Breast epithelium (tissue), 4 donors: ENCODE results near the gene DRD4. TPM values are rescaled to one million over a fixed set of nuclear protein-coding genes. Genes with fewer than 3 reads are reported as not detected.
A peak's percentile ranks its signal among the peaks of the same experiment; 100 is the strongest.

ENCODE experiments used
- DNase-seq, 2 donors: peaks; one replicate each; pipeline ENCODE4 v3.0.0-alpha.2; 2019; ENCODE audit warnings: low spot score in 2 of 2
- H3K27ac ChIP-seq, 2 donors: fragments of 200-600 bp; sonication (generic) in 1 of 2; one replicate each; pipeline ENCODE4 v1.5.1; 2016 to 2019; ENCODE audit warnings: mild to moderate bottlenecking in 1 of 2
- H3K27me3 ChIP-seq, 2 donors: fragments of 200-600 bp; sonication (generic) in 1 of 2; one replicate each; pipeline versions ENCODE4 v1.5.1 to v1.6.0; 2017 to 2019; ENCODE audit warnings: control low read depth in 1 of 2, mild to moderate bottlenecking in 1 of 2
- H3K36me3 ChIP-seq: fragments of 200-600 bp; one replicate; pipeline ENCODE4 v1.5.1; 2019
- H3K4me1 ChIP-seq, 2 donors: fragments of 200-600 bp; sonication (generic); one replicate each; pipeline ENCODE4 v1.5.1; 2016 to 2019; ENCODE audit warnings: control low read depth in 1 of 2
- H3K4me3 ChIP-seq, 3 donors: fragments of 200-600 bp; sonication (generic); 1 replicate in 2 of 3; 2 replicates in 1 of 3; pipeline ENCODE4 v1.5.1; 2016 to 2019; ENCODE audit warnings: mild to moderate bottlenecking in 3 of 3, moderate library complexity in 2 of 3
- H3K9me3 ChIP-seq, 2 donors: fragments of 200-600 bp; sonication (generic) in 1 of 2; one replicate each; pipeline ENCODE4 v1.5.1; 2016 to 2019; ENCODE audit warnings: control low read depth in 1 of 2
- POLR2A ChIP-seq: fragments of 450-650 bp; IDR thresholded peaks from one replicate; pipeline ENCODE4 v1.6.1; 2016; ENCODE audit warnings: antibody characterized with exemption, mild to moderate bottlenecking, moderate library complexity
- POLR2AphosphoS5 ChIP-seq, 3 donors: sonication (generic); formaldehyde crosslinking; IDR thresholded peaks; one replicate each; pipeline ENCODE4 v1.6.1; 2017; ENCODE audit warnings: antibody characterized with exemption in 3 of 3
- intact Hi-C: fragments of 100-400 bp; cut with DNase I; formaldehyde crosslinking; loops from one replicate; pipeline ENCODE4 v1.15.1; 2023; ENCODE audit warnings: low total_unique reads
- total RNA-seq, 3 donors: library from RNA; depleted of rRNA; stranded (reverse); fragments of >200 nt; gene quantifications; one replicate each; pipeline ENCODE4 v1.1.0, GENCODE V29; 2016
- TF ChIP-seq, protein P1 (sequence below), 3 donors: fragments of 450-650 bp; IDR thresholded peaks; one replicate each; pipeline ENCODE4 v1.5.1; 2016 to 2017; ENCODE audit warnings: antibody characterized with exemption in 3 of 3, mild to moderate bottlenecking in 3 of 3, moderate library complexity in 3 of 3

DRD4 gene
- total RNA-seq, 3 donors from 2014 or later = 0.29 TPM; not detected in 2

GRCh38 chr11:605286-606129 lies 31.6 kb upstream of the DRD4 start:
- DNase-seq = no peak
- no peaks in the 10 kb centered on the region for H3K27me3 ChIP-seq
- H3K36me3 ChIP-seq = peaks cover 11% of the 10 kb centered on the region
- TF ChIP-seq, protein P1, sequence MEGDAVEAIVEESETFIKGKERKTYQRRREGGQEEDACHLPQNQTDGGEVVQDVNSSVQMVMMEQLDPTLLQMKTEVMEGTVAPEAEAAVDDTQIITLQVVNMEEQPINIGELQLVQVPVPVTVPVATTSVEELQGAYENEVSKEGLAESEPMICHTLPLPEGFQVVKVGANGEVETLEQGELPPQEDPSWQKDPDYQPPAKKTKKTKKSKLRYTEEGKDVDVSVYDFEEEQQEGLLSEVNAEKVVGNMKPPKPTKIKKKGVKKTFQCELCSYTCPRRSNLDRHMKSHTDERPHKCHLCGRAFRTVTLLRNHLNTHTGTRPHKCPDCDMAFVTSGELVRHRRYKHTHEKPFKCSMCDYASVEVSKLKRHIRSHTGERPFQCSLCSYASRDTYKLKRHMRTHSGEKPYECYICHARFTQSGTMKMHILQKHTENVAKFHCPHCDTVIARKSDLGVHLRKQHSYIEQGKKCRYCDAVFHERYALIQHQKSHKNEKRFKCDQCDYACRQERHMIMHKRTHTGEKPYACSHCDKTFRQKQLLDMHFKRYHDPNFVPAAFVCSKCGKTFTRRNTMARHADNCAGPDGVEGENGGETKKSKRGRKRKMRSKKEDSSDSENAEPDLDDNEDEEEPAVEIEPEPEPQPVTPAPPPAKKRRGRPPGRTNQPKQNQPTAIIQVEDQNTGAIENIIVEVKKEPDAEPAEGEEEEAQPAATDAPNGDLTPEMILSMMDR (IDR thresholded peaks at IDR 0.05) = no peak
- TF ChIP-seq POLR2AphosphoS5 (IDR thresholded peaks at IDR 0.05) (no peak), POLR2A (no peak)
- peak overlapping the region; percentile 74 to 82 for H3K27ac ChIP-seq
- H3K9me3 ChIP-seq = no peaks in the 10 kb centered on the region
- H3K4me3 ChIP-seq = no peak overlapping the region
- H3K4me1 ChIP-seq = no peaks in the 10 kb centered on the region
- intact Hi-C loops = no loop called here

DNA sequence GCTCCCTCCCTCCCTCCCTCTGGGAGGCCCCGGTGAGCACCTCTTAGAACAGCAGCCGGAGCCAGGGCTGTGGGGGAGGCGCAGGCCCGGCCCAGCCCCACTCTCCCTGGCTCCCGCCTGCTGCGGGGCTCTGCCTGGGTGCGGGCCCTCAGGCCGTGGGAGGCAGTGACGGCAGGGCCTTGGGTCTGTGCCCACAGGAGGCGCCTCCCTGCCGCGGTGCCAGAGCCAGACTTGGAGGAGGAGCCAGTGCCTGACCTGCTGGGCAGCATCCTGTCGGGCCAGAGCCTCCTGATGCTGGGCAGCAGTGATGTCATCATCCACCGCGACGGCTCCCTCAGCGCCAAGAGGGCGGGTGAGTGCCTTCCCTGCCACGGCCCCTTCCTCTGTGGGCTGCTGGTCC lies 30.8 kb upstream of the DRD4 start:
- DNase-seq = peak; percentile 69 to 80
- no peaks in the 10 kb centered on the region for H3K9me3 ChIP-seq
- intact Hi-C loops = no loop called here
- no peak overlapping the region for H3K4me3 ChIP-seq
- H3K27me3 ChIP-seq = no peaks in the 10 kb centered on the region
- H3K4me1 ChIP-seq = no peaks in the 10 kb centered on the region
- H3K27ac ChIP-seq = peak overlapping the region; percentile 74 to 82
- peaks cover 11% of the 10 kb centered on the region for H3K36me3 ChIP-seq
- TF ChIP-seq, protein P1 (IDR thresholded peaks at IDR 0.05) = no peak
- TF ChIP-seq POLR2A (no peak), POLR2AphosphoS5 (IDR thresholded peaks at IDR 0.05) (no peak)

GRCh38 chr11:607020-607780 lies 29.9 kb upstream of the DRD4 start:
- TF ChIP-seq POLR2AphosphoS5 (IDR thresholded peaks at IDR 0.05) = no peak
- TF ChIP-seq, protein P1 (IDR thresholded peaks at IDR 0.05) = no peak
- no peak for TF ChIP-seq POLR2A
- Histone ChIP-seq H3K4me1 (no peaks in the 10 kb centered on the region), H3K27ac (peak overlapping the region; percentile 74 to 82), H3K4me3 (no peak overlapping the region), H3K27me3 (no peaks in the 10 kb centered on the region), H3K36me3 (peaks cover 11% of the 10 kb centered on the region), H3K9me3 (no peaks in the 10 kb centered on the region)
- intact Hi-C loops = no loop called here
- no peak for DNase-seq

DNA sequence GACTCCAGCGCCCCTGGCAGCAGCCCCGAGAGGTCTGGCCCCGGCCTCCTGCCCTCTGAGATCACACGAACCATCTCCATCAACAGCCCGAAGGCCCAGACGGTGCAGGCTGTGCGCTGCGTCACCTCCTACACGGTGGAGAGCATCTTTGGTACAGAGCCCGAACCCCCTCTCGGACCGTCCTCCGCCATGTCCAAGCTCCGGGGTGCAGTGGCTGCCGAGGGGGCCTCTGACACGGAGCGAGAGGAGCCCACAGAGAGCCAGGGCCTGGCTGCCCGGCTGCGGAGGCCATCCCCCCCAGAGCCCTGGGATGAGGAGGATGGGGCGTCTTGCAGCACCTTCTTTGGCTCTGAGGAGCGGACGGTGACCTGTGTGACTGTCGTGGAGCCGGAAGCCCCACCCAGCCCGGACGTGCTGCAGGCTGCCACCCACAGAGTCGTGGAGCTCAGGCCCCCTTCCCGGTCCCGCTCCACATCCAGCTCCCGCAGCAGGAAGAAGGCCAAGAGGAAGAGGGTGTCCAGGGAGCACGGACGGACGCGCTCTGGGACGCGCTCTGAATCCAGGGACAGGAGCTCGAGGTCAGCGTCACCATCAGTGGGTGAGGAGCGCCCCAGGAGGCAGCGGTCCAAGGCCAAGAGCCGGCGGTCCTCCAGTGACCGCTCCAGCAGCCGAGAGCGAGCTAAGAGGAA lies 29.0 kb upstream of the DRD4 start:
- TF ChIP-seq POLR2AphosphoS5 (IDR thresholded peaks at IDR 0.05) = no peak
- TF ChIP-seq POLR2A = no peak
- Histone ChIP-seq H3K27me3 (no peaks in the 10 kb centered on the region), H3K4me3 (no peak overlapping the region), H3K9me3 (no peaks in the 10 kb centered on the region), H3K4me1 (no peaks in the 10 kb centered on the region), H3K36me3 (peaks cover 11% of the 10 kb centered on the region), H3K27ac (no peak overlapping the region)
- no peak for DNase-seq
- intact Hi-C loops = no loop called here

- TF ChIP-seq POLR2A (no peak), POLR2AphosphoS5 (IDR thresholded peaks at IDR 0.05) (no peak)
- TF ChIP-seq, protein P1 (IDR thresholded peaks at IDR 0.05) = no peak
- intact Hi-C loops = no loop called here
- no peak for DNase-seq
- Histone ChIP-seq H3K9me3 (no peaks in the 10 kb centered on the region), H3K27me3 (no peaks in the 10 kb centered on the region), H3K27ac (no peak overlapping the region), H3K36me3 (peaks cover 11% of the 10 kb centered on the region), H3K4me1 (peaks cover 0 to 3% of the 10 kb centered on the region in 2 donors), H3K4me3 (no peak overlapping the region)
Observed at GRCh38 chr11:608791-609251, 28.2 kb upstream of the DRD4 start.
